Globus pallidus (tissue), 1 donor: ENCODE data around the gene ARHGEF6.
A peak's percentile ranks its signal among the peaks of the same experiment; 100 is the strongest.
"Not testable (repeated sequence)": the region's sequence is repeated elsewhere in the genome, so short reads cannot be mapped to it uniquely, and the experiment has no call there.

Source experiments
- DNase-seq: peaks from one replicate; pipeline ENCODE4 v3.0.0-alpha.2; 2015; ENCODE audit warnings: low spot score

Gene ARHGEF6

GRCh38 chrX:136781180-136781797, 557 bp upstream of the ARHGEF6 start:
- no peak for DNase-seq

- DNase-seq = no peak
Observed at GRCh38 chrX:136780241-136780640, 491 bp downstream of the ARHGEF6 start.

GRCh38 chrX:136779346-136779781, 1.4 kb downstream of the ARHGEF6 start:
- DNase-seq = no peak

- no peak for DNase-seq
Observed at GRCh38 chrX:136778916-136779315, 1.8 kb downstream of the ARHGEF6 start.

- DNase-seq = no peak
Observed at GRCh38 chrX:136778020-136778419, 2.7 kb downstream of the ARHGEF6 start.

GRCh38 chrX:136773648-136774047, 7.1 kb downstream of the ARHGEF6 start:
- no peak for DNase-seq

GRCh38 chrX:136771869-136772268, 8.9 kb downstream of the ARHGEF6 start:
- DNase-seq = not testable (repeated sequence)

GRCh38 chrX:136768469-136769084, 12.2 kb downstream of the ARHGEF6 start:
- DNase-seq = no peak

- DNase-seq = peak; percentile 52
Observed at GRCh38 chrX:136767104-136767941, 13.4 kb downstream of the ARHGEF6 start.

- no peak for DNase-seq
Observed at GRCh38 chrX:136766785-136767103, 14.0 kb downstream of the ARHGEF6 start.

GRCh38 chrX:136765821-136766356, 14.8 kb downstream of the ARHGEF6 start:
- no peak for DNase-seq

- no peak for DNase-seq
Observed at GRCh38 chrX:136764206-136764605, 16.5 kb downstream of the ARHGEF6 start.

GRCh38 chrX:136762820-136763452, 17.8 kb downstream of the ARHGEF6 start:
- no peak for DNase-seq

GRCh38 chrX:136761421-136761820, 19.3 kb downstream of the ARHGEF6 start:
- no peak for DNase-seq

GRCh38 chrX:136759968-136760367, 20.8 kb downstream of the ARHGEF6 start:
- DNase-seq = no peak

- DNase-seq = no peak
Observed at GRCh38 chrX:136755411-136755810, 25.3 kb downstream of the ARHGEF6 start.

- DNase-seq = no peak
Observed at GRCh38 chrX:136754651-136755050, 26.1 kb downstream of the ARHGEF6 start.

GRCh38 chrX:136752796-136753195, 27.9 kb downstream of the ARHGEF6 start:
- DNase-seq = no peak

GRCh38 chrX:136752346-136752745, 28.4 kb downstream of the ARHGEF6 start:
- DNase-seq = no peak

GRCh38 chrX:136750364-136750763, 30.4 kb downstream of the ARHGEF6 start:
- DNase-seq = no peak

- no peak for DNase-seq
Observed at GRCh38 chrX:136747003-136747986, 33.4 kb downstream of the ARHGEF6 start.
